AG04450 (cell line): Measurements from ENCODE around the gene FOXO3. TPM values are rescaled to one million over a fixed set of nuclear protein-coding genes. Genes with fewer than 3 reads are reported as not detected.

ENCODE experiments used
- CTCF ChIA-PET: fragments of 300-600, 350-600 bp; formaldehyde crosslinking; extraction: SDS; loops from one replicate; lab custom pipeline; 2022; ENCODE audit warnings: antibody characterized with exemption, inconsistent platforms; lab: Charles Lee
- POLR2A ChIA-PET: fragments of 350-600 bp; formaldehyde crosslinking; extraction: SDS; loops from one replicate; lab custom pipeline; 2021; ENCODE audit warnings: antibody characterized with exemption, inconsistent platforms; lab: Yijun Ruan, JAX
- DNase-seq: peaks from one replicate; pipeline ENCODE4 v3.0.0-alpha.2; 2011; ENCODE audit warnings: low read depth, low spot score
- H3K27ac ChIP-seq: one replicate; pipeline ENCODE4 v1.5.1; 2012; ENCODE audit warnings: low read depth, low read length, control low read depth
- H3K27me3 ChIP-seq: one replicate; pipeline ENCODE4 v1.6.0; 2012; ENCODE audit warnings: low read length; ENCODE audit not compliant: control insufficient read depth, insufficient read depth
- H3K4me3 ChIP-seq: 2 replicates; pipeline ENCODE4 v1.5.1; 2011; ENCODE audit warnings: mild to moderate bottlenecking, low read depth, low read length, control low read depth
- H3K9me3 ChIP-seq: 2 replicates; pipeline ENCODE4 v1.5.1; 2012; ENCODE audit warnings: low read length; ENCODE audit not compliant: control insufficient read depth, insufficient read depth
- CTCF ChIP-seq: IDR thresholded peaks from 2 replicates; pipeline ENCODE4 v1.5.1; 2011; ENCODE audit warnings: low read depth, low read length, control low read depth, inconsistent platforms
- polyA plus RNA-seq: library from polyadenylated mRNA; depleted of rRNA; stranded (reverse); fragments of >200 nt; gene quantifications from 2 replicates; pipeline ENCODE4 v1.2.3, GENCODE V29; 2011

The FOXO3 gene
- polyA plus RNA-seq, 1 experiment = 32.7 TPM

GRCh38 chr6:108610957-108611586 lies 50.4 kb downstream of the FOXO3 start:
- TF ChIP-seq CTCF = no peak
- ChIA-PET POLR2A (no interaction called here), CTCF (interaction anchor here (0.6 to 0.9 kb wide), 2 partner anchors 23 to 36 kb away, joined by 3 read pairs; no protein-coding TSS in a partner anchor)
- H3K27ac ChIP-seq = no peak overlapping the region
- H3K4me3 ChIP-seq = no peak overlapping the region
- no peak for DNase-seq
- H3K9me3 ChIP-seq = no peaks in the 10 kb centered on the region
- no peaks in the 10 kb centered on the region for H3K27me3 ChIP-seq

GRCh38 chr6:108612852-108613251 lies 52.1 kb downstream of the FOXO3 start:
- CTCF ChIA-PET = interaction anchor here (1.4 kb wide), 1 partner anchor 8 kb away, joined by 4 read pairs; no protein-coding TSS in a partner anchor
- no peak overlapping the region for H3K4me3 ChIP-seq
- no peak overlapping the region for H3K27ac ChIP-seq
- no peak for TF ChIP-seq CTCF
- no peaks in the 10 kb centered on the region for H3K27me3 ChIP-seq
- POLR2A ChIA-PET = no interaction called here
- DNase-seq = no peak
- H3K9me3 ChIP-seq = no peaks in the 10 kb centered on the region

GRCh38 chr6:108616544-108616943 lies 55.8 kb downstream of the FOXO3 start:
- ChIA-PET POLR2A (no interaction called here), CTCF (no interaction called here)
- DNase-seq = no peak
- H3K27me3 ChIP-seq = no peaks in the 10 kb centered on the region
- TF ChIP-seq CTCF = no peak
- H3K4me3 ChIP-seq = no peak overlapping the region
- no peaks in the 10 kb centered on the region for H3K9me3 ChIP-seq
- H3K27ac ChIP-seq = no peak overlapping the region

GRCh38 chr6:108616973-108617372 lies 56.3 kb downstream of the FOXO3 start:
- POLR2A ChIA-PET = no interaction called here
- TF ChIP-seq CTCF = no peak
- Histone ChIP-seq H3K4me3 (no peak overlapping the region), H3K27me3 (no peaks in the 10 kb centered on the region), H3K27ac (no peak overlapping the region), H3K9me3 (no peaks in the 10 kb centered on the region)
- no peak for DNase-seq
- CTCF ChIA-PET = no interaction called here

- Histone ChIP-seq H3K27me3 (no peaks in the 10 kb centered on the region), H3K27ac (no peak overlapping the region), H3K4me3 (no peak overlapping the region), H3K9me3 (no peaks in the 10 kb centered on the region)
- DNase-seq = no peak
- TF ChIP-seq CTCF = no peak
- ChIA-PET CTCF (no interaction called here), POLR2A (no interaction called here)
Measured at GRCh38 chr6:108618623-108619152, 58.0 kb downstream of the FOXO3 start.
